BLaER1 (cell line): ENCODE data around the gene DYRK1B.

ENCODE experiments used
- H3K27ac ChIP-seq: shearing (Covaris generic); formaldehyde crosslinking; 2 replicates; pipeline ENCODE4 v1.8.1; 2022
- H3K27me3 ChIP-seq: shearing (Covaris generic); formaldehyde crosslinking; 2 replicates; pipeline ENCODE4 v1.8.1; 2022
- H3K36me3 ChIP-seq: shearing (Covaris generic); formaldehyde crosslinking; 2 replicates; pipeline ENCODE4 v1.8.1; 2022
- H3K4me1 ChIP-seq: shearing (Covaris generic); formaldehyde crosslinking; 2 replicates; pipeline ENCODE4 v1.8.1; 2022
- H3K4me2 ChIP-seq: shearing (Covaris generic); formaldehyde crosslinking; 2 replicates; pipeline ENCODE4 v1.8.1; 2022
- H3K4me3 ChIP-seq: shearing (Covaris generic); formaldehyde crosslinking; 2 replicates; pipeline ENCODE4 v1.8.1; 2022
- H3K9ac ChIP-seq: shearing (Covaris generic); formaldehyde crosslinking; 2 replicates; pipeline ENCODE4 v1.8.1; 2022
- H3K9me3 ChIP-seq: shearing (Covaris generic); formaldehyde crosslinking; 2 replicates; pipeline ENCODE4 v1.8.1; 2022
- H4K20me1 ChIP-seq: shearing (Covaris generic); formaldehyde crosslinking; 2 replicates; pipeline ENCODE4 v1.8.1; 2022
- Cebpa-rat ChIP-seq: shearing (Covaris generic); IDR thresholded peaks from 2 replicates; pipeline ENCODE4 v1.8.1; 2022

Gene DYRK1B

DNA sequence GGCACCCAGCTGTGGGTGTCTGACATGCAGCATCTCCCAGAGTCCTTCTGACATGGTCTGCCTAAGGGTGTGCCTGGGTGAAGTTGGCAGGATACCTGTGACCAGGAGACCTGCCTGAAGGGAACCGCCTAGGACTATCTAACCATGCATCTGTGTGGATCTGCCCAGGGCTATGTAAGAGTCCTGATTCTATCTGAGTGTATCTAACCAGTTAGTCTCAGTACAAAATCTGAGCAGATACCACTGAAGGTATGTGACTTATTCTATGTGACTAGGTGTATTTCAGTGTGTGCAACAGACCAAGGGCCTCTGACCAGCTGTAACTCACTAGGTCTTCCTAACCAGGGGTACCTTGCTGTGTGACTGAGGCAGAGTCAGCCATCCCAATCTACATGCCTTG, 40.4 kb upstream of the DYRK1B start:
- H3K9ac ChIP-seq = no peak overlapping the region
- no peak for TF ChIP-seq Cebpa-rat
- H3K9me3 ChIP-seq = no peaks in the 10 kb centered on the region
- no peaks in the 10 kb centered on the region for H3K36me3 ChIP-seq
- no peak overlapping the region for H3K4me3 ChIP-seq
- H3K27me3 ChIP-seq = no peaks in the 10 kb centered on the region
- H4K20me1 ChIP-seq = no peaks in the 10 kb centered on the region
- no peak overlapping the region for H3K4me2 ChIP-seq
- H3K4me1 ChIP-seq = no peaks in the 10 kb centered on the region
- no peak overlapping the region for H3K27ac ChIP-seq

GRCh38 chr19:39873385-39873784, 39.4 kb upstream of the DYRK1B start:
- Histone ChIP-seq H4K20me1 (no peaks in the 10 kb centered on the region), H3K9me3 (no peaks in the 10 kb centered on the region), H3K36me3 (no peaks in the 10 kb centered on the region), H3K27ac (no peak overlapping the region), H3K9ac (no peak overlapping the region), H3K4me2 (no peak overlapping the region), H3K4me1 (no peaks in the 10 kb centered on the region), H3K27me3 (no peaks in the 10 kb centered on the region), H3K4me3 (no peak overlapping the region)
- TF ChIP-seq Cebpa-rat = no peak

DNA sequence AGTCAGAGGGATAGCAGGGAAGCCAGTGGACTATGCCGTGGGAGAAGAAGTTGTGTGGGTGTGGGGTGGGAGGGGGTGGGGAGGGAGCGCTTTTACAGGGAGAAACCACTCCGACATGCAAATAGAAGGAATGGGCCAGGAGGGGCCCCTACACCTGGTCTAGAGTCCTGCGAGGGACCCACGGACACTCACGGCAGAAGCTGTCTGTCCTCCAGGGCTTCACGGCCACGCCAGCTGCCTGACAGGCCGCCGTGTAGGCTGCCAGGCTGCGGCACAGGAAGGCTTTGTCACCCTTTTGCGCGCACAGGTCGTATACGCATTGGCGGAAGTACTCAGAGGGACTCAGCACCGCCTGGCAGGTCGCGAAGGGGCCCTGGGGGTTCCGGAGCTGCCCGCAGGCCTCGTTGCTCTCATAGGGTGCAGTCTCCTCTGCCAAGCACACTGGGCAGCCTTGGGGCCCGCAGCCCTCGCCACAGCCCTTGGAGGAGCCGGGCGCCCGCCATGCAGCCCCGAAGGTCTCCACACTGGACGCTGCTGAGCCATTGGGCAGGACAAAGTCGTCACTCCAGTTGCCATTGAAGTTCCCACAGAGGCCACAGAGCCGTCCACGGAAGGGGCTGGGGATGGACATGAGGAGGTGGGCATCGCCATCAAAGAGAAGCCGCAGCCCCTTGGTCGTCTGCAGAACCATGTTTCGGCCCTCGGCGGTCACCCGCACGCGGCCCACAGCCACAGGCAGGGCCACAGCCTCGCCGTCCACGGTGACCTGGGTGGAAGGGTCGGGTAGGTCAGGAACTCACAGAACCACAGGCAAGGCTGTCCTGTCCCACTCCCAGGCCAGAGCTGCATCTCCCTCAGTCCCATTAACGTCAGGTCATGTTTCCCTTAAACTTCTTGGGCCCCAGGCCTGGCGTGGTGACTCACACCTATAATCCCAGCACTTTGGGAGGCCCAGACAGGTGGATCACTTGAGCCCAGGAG, 38.2 kb upstream of the DYRK1B start:
- Histone ChIP-seq H3K4me3 (no peak overlapping the region), H3K27ac (no peak overlapping the region), H3K9me3 (no peaks in the 10 kb centered on the region), H3K4me2 (no peak overlapping the region), H3K27me3 (no peaks in the 10 kb centered on the region), H3K9ac (no peak overlapping the region), H3K36me3 (no peaks in the 10 kb centered on the region), H4K20me1 (no peaks in the 10 kb centered on the region), H3K4me1 (no peaks in the 10 kb centered on the region)
- TF ChIP-seq Cebpa-rat = no peak

GRCh38 chr19:39871362-39871761, 37.4 kb upstream of the DYRK1B start:
- TF ChIP-seq Cebpa-rat = no peak
- Histone ChIP-seq H3K27me3 (no peaks in the 10 kb centered on the region), H3K36me3 (no peaks in the 10 kb centered on the region)

GRCh38 chr19:39870171-39870971, 36.4 kb upstream of the DYRK1B start:
- Histone ChIP-seq H3K9me3 (no peaks in the 10 kb centered on the region), H3K27me3 (no peaks in the 10 kb centered on the region), H4K20me1 (no peaks in the 10 kb centered on the region), H3K4me1 (no peaks in the 10 kb centered on the region), H3K36me3 (no peaks in the 10 kb centered on the region), H3K4me2 (no peak overlapping the region), H3K9ac (no peak overlapping the region), H3K4me3 (no peak overlapping the region), H3K27ac (no peak overlapping the region)
- no peak for TF ChIP-seq Cebpa-rat

More at GRCh38 chr19:39871362-39871761, 37.4 kb upstream of the DYRK1B start:
- no peaks in the 10 kb centered on the region for H3K9me3 ChIP-seq
- H4K20me1 ChIP-seq = no peaks in the 10 kb centered on the region
- no peak overlapping the region for H3K4me2 ChIP-seq
- no peak overlapping the region for H3K9ac ChIP-seq
- no peak overlapping the region for H3K27ac ChIP-seq
- H3K4me3 ChIP-seq = no peak overlapping the region
- no peaks in the 10 kb centered on the region for H3K4me1 ChIP-seq

- H3K4me1 ChIP-seq = no peaks in the 10 kb centered on the region
- H3K27me3 ChIP-seq = no peaks in the 10 kb centered on the region
- TF ChIP-seq Cebpa-rat = no peak
- H3K4me2 ChIP-seq = no peak overlapping the region
- no peaks in the 10 kb centered on the region for H3K9me3 ChIP-seq
- H3K4me3 ChIP-seq = no peak overlapping the region
- H4K20me1 ChIP-seq = no peaks in the 10 kb centered on the region
- H3K36me3 ChIP-seq = no peaks in the 10 kb centered on the region
- H3K9ac ChIP-seq = no peak overlapping the region
- H3K27ac ChIP-seq = no peak overlapping the region
Measured at GRCh38 chr19:39867952-39868351, 34.0 kb upstream of the DYRK1B start.

GRCh38 chr19:39867133-39867532, 33.2 kb upstream of the DYRK1B start:
- Histone ChIP-seq H3K9ac (no peak overlapping the region), H3K27me3 (no peaks in the 10 kb centered on the region), H3K9me3 (no peaks in the 10 kb centered on the region), H3K27ac (0 out of 2 replicates have a peak overlapping the region, but pooled peaks have one; percentile 4), H4K20me1 (no peaks in the 10 kb centered on the region), H3K4me3 (no peak overlapping the region), H3K36me3 (no peaks in the 10 kb centered on the region), H3K4me2 (no peak overlapping the region), H3K4me1 (no peaks in the 10 kb centered on the region)
- no peak for TF ChIP-seq Cebpa-rat

DNA sequence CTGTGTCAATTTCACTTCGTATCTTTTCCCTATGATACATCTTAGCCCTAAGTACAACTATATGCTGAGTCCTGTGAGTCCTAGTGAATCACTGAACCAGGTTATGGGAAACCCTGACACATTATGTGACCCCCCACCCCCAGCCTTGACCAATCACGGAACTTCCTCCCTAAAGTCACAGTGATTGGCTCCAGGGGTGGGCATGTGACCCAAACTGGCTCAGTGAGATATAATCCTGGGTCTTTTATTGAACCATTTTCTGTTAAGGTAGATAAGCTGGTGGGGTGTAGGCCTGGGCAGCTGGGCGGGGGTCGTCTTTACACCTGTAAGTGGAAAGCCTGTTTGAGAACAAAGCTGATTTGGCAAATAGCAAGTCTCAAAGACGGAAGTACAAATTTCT, 32.0 kb upstream of the DYRK1B start:
- Histone ChIP-seq H3K4me2 (no peak overlapping the region), H3K27me3 (no peaks in the 10 kb centered on the region), H3K27ac (no peak overlapping the region), H4K20me1 (no peaks in the 10 kb centered on the region), H3K9me3 (no peaks in the 10 kb centered on the region), H3K4me3 (no peak overlapping the region), H3K36me3 (no peaks in the 10 kb centered on the region), H3K9ac (no peak overlapping the region), H3K4me1 (no peaks in the 10 kb centered on the region)
- no peak for TF ChIP-seq Cebpa-rat

DNA sequence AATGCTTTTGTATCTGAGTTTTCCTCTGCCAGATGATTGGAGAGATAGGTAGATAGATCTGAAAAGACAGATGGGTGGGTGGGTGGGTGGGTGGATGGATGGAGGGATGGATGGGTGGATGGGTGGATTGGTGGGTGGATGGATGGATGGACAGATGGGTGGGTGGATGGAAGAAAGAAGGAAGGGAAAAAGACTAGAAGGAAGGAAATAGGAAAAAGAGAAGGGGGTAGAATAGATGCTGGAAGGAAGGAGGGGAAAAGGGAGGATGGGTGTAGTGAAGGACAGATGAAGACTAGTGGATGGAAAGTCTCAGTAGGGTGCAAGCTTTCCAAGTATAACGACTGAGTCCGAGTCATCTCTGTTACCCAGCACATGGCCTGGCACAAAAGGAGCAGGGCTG, 31.2 kb upstream of the DYRK1B start:
- no peak overlapping the region for H3K4me3 ChIP-seq
- no peak overlapping the region for H3K9ac ChIP-seq
- no peaks in the 10 kb centered on the region for H3K4me1 ChIP-seq
- no peaks in the 10 kb centered on the region for H3K27me3 ChIP-seq
- no peak overlapping the region for H3K27ac ChIP-seq
- no peaks in the 10 kb centered on the region for H3K36me3 ChIP-seq
- no peak for TF ChIP-seq Cebpa-rat
- H3K9me3 ChIP-seq = no peaks in the 10 kb centered on the region
- H3K4me2 ChIP-seq = no peak overlapping the region
- no peaks in the 10 kb centered on the region for H4K20me1 ChIP-seq

GRCh38 chr19:39864118-39864517, 30.2 kb upstream of the DYRK1B start:
- H3K27me3 ChIP-seq = no peaks in the 10 kb centered on the region
- no peak overlapping the region for H3K4me2 ChIP-seq
- no peaks in the 10 kb centered on the region for H4K20me1 ChIP-seq
- no peak overlapping the region for H3K9ac ChIP-seq
- H3K4me3 ChIP-seq = no peak overlapping the region
- H3K27ac ChIP-seq = no peak overlapping the region
- no peaks in the 10 kb centered on the region for H3K4me1 ChIP-seq
- no peak for TF ChIP-seq Cebpa-rat
- H3K9me3 ChIP-seq = no peaks in the 10 kb centered on the region
- H3K36me3 ChIP-seq = no peaks in the 10 kb centered on the region
